SH-SY5Y (cell line): ENCODE results near the gene ALAS2.

Experiments
- GATA2 ChIP-seq: IDR thresholded peaks from 2 replicates; pipeline ENCODE4 v1.6.1; 2011; ENCODE audit warnings: mild to moderate bottlenecking, low read depth, low read length
- GATA3 ChIP-seq: IDR thresholded peaks from 2 replicates; pipeline ENCODE4 v1.6.1; 2011; ENCODE audit warnings: low read depth, mild to moderate bottlenecking, low read length, moderate library complexity

Gene ALAS2, protein sequence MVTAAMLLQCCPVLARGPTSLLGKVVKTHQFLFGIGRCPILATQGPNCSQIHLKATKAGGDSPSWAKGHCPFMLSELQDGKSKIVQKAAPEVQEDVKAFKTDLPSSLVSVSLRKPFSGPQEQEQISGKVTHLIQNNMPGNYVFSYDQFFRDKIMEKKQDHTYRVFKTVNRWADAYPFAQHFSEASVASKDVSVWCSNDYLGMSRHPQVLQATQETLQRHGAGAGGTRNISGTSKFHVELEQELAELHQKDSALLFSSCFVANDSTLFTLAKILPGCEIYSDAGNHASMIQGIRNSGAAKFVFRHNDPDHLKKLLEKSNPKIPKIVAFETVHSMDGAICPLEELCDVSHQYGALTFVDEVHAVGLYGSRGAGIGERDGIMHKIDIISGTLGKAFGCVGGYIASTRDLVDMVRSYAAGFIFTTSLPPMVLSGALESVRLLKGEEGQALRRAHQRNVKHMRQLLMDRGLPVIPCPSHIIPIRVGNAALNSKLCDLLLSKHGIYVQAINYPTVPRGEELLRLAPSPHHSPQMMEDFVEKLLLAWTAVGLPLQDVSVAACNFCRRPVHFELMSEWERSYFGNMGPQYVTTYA

GRCh38 chrX:55030271-55031205 is at the start of gene ALAS2:
Gene ALAS2, minus strand, starts transcription at chrX:55030977. Its CDS starts 4,977 bp downstream, at chrX:55026000.
- no peak for TF ChIP-seq GATA2

- TF ChIP-seq GATA3 = no peak
- no peak for TF ChIP-seq GATA2
Observed at GRCh38 chrX:55074851-55075467, 44.2 kb upstream of the ALAS2 start, which contains the start of gene PAGE2B. Gene PAGE2B, plus strand, starts transcription at chrX:55075030. Its CDS starts 1,012 bp downstream, at chrX:55076042.

DNA sequence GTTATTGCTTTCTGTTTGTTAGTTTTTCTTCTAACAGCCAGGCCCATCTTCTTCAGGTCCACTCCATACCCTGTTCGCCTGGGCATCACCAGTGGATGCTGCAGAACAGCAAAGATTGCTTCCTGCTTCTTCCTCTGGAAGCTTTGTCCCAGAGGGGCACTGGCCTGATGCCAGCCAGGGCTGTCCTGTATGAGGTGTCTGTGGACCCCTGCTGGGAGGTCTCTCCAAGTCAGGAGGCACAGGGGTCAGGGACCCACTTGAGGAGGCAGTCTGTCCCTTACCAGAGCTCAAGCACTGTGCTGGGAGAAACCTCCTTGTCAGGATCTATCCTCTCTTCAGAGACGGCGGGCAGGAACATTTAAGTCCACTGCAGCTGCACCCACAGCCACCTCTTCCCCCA is 41.5 kb upstream of the ALAS2 start:
- TF ChIP-seq GATA3 = no peak
- no peak for TF ChIP-seq GATA2

GRCh38 chrX:55057675-55058249 is 27.0 kb upstream of the ALAS2 start:
- TF ChIP-seq GATA3 = no peak
- no peak for TF ChIP-seq GATA2

- TF ChIP-seq GATA2 (no peak), GATA3 (no peak)
Observed at GRCh38 chrX:55056820-55057674, 26.3 kb upstream of the ALAS2 start.

DNA sequence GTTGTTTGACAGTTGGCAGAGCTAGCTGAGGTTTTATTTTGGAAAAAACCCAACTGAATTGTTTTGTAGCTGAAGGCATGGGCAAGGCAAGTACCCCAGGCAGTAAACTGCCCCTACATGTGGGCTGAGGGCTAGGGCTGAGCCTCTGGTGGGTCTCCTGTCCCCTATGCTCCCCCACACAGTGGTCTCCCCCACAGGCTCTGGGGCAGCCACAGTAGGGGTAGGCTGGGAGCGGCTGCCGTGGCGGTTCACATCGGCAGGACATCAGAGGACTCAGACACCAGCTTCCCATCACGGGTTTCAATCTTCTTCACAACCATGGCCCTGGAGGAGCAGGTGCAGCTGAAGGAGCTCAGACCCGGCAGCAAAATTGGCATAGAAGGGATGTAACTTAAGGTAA is 10.7 kb upstream of the ALAS2 start:
- TF ChIP-seq GATA2 = no peak
- TF ChIP-seq GATA3 = no peak

DNA sequence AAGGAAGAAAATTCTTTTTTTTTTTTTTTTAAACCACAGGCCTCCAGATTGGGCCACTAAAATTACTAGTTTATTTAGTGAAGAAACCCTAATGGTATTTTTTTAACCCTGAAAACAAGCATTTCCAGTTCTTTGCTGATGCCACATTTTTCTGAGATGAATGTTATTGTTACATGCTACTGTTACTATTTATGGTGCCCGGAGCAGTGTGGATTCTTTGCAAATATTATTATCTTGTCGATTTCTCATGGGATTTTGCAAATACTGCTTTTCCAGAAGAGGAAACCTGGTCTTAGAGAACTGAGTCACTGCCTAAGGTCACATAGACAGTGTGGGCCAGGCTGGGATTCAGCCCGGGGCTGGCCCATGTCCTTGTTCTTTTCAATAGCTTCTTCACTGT is 8.7 kb upstream of the ALAS2 start:
- TF ChIP-seq GATA2 = no peak
- TF ChIP-seq GATA3 = no peak

GRCh38 chrX:55033429-55033828 is 2.7 kb upstream of the ALAS2 start:
- no peak for TF ChIP-seq GATA2
- no peak for TF ChIP-seq GATA3

DNA sequence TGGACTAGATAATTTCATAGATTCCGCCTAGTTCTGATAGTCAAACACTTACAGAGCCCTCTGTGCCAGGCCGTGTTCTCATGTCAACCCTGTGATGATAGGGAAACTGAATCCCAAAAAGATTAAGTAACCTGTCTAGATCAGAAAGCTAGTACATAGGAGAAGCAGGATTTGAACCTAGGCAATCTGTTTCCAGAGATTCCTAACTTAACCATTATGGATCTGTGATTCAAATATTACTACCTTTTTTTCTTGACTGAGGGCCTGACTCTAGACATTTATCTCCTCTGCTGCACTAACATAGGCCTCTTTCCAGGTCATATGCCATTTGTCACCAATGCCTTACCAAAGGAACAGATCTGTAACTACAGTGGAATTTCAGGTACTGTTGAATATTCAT is 1.5 kb downstream of the ALAS2 start:
- TF ChIP-seq GATA2 = no peak
- TF ChIP-seq GATA3 = no peak

- TF ChIP-seq GATA2 (no peak), GATA3 (no peak)
Observed at GRCh38 chrX:55028611-55029010, 2.2 kb downstream of the ALAS2 start.

DNA sequence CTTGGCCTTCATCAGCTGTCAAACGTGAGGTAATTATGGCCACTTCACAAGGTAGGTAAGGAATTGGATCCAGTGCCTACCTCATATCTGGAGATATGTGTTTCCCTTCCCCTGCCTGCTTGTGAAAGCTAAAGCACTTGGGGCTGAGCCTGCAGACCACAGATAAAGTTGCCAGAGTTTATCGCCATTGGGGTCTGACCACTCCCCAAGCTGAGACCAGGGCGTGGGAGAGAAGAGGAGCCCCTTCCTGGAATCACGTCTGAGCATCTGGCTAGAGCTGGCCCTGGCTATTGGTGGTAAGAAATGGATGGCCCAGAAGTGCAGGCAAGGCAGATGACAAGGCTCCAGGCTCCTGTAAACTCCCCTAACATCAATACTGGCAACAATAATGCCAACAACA is 2.7 kb downstream of the ALAS2 start:
- TF ChIP-seq GATA3 = no peak
- no peak for TF ChIP-seq GATA2

DNA sequence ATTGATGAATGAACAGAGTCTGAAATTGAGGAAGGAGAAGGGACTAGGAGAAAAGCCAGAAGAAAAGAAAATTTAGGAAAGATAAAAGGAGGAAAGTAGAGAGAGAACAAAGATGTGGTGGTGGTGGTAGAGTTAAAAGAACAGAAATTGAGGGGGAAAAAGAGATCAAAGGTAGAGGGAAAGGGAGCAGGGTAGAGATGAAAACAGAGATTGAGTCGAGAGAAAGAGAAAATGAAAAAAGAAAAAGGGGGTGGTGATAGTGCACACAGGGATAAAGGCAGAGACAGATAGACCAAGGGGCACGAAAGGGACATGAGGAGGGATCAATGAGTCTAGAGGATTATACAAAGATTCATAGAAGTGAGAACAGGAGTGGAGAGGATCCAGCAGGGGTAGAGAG is 3.9 kb downstream of the ALAS2 start:
- TF ChIP-seq GATA2 = no peak
- TF ChIP-seq GATA3 = no peak

GRCh38 chrX:55026143-55026542 is 4.6 kb downstream of the ALAS2 start:
- TF ChIP-seq GATA2 = no peak
- TF ChIP-seq GATA3 = no peak
